H9 (cell line): ENCODE data around the gene HSPG2. TPM values are rescaled to one million over a fixed set of nuclear protein-coding genes. Genes with fewer than 3 reads are reported as not detected.

Source experiments
- DNase-seq: peaks from one replicate; pipeline ENCODE4 v3.0.0-alpha.2; 2017
- H2AFZ ChIP-seq: one replicate; pipeline ENCODE4 v1.6.1; 2013; ENCODE audit warnings: mild to moderate bottlenecking, low read length, control low read depth, moderate library complexity
- H2AK5ac ChIP-seq: 2 replicates; pipeline ENCODE4 v1.6.1; 2013; ENCODE audit warnings: low read length, control low read depth, mixed read lengths; ENCODE audit not compliant: insufficient read length
- H2BK120ac ChIP-seq: one replicate; pipeline ENCODE4 v1.6.1; 2013; ENCODE audit warnings: low read depth, mild to moderate bottlenecking, low read length, control low read depth, inconsistent platforms; ENCODE audit not compliant: poor library complexity, severe bottlenecking
- H2BK12ac ChIP-seq: 2 replicates; pipeline ENCODE4 v1.6.1; 2013; ENCODE audit warnings: low read length, control low read depth, mixed read lengths, low read depth; ENCODE audit not compliant: insufficient read length
- H2BK15ac ChIP-seq: 2 replicates; pipeline ENCODE4 v1.6.1; 2013; ENCODE audit warnings: low read depth, low read length, control low read depth
- H2BK20ac ChIP-seq: one replicate; pipeline ENCODE4 v1.6.1; 2013; ENCODE audit warnings: low read depth, mild to moderate bottlenecking, low read length, control low read depth, inconsistent platforms; ENCODE audit not compliant: poor library complexity, severe bottlenecking
- H2BK5ac ChIP-seq: 2 replicates; pipeline ENCODE4 v1.6.1; 2013; ENCODE audit warnings: low read length, control low read depth, mixed read lengths; ENCODE audit not compliant: insufficient read length
- H3K14ac ChIP-seq: 2 replicates; pipeline ENCODE4 v1.6.1; 2013; ENCODE audit warnings: low read length, control low read depth; ENCODE audit not compliant: insufficient read depth
- H3K18ac ChIP-seq: 2 replicates; pipeline ENCODE4 v1.6.1; 2013; ENCODE audit warnings: low read depth, mild to moderate bottlenecking, mixed read lengths, low read length, control low read depth; ENCODE audit not compliant: insufficient read length
- H3K23ac ChIP-seq: 2 replicates; pipeline ENCODE4 v1.6.1; 2013; ENCODE audit warnings: low read length, control low read depth, mixed read lengths, low read depth; ENCODE audit not compliant: insufficient read length
- H3K23me2 ChIP-seq: 2 replicates; pipeline ENCODE4 v1.6.1; 2013; ENCODE audit warnings: low read depth, mild to moderate bottlenecking, mixed read lengths, low read length, control low read depth; ENCODE audit not compliant: insufficient read length, poor library complexity, severe bottlenecking
- H3K27ac ChIP-seq: 2 replicates; pipeline ENCODE4 v1.5.1; 2013; ENCODE audit warnings: low read length, control low read depth, mixed read lengths, low read depth; ENCODE audit not compliant: insufficient read length
- H3K27me3 ChIP-seq: 2 replicates; pipeline ENCODE4 v1.6.1; 2013; ENCODE audit warnings: low read length, control low read depth, inconsistent platforms; ENCODE audit not compliant: insufficient read depth
- H3K4ac ChIP-seq: 2 replicates; pipeline ENCODE4 v1.6.1; 2013; ENCODE audit warnings: low read depth, mild to moderate bottlenecking, control low read depth, inconsistent platforms, low read length, moderate library complexity
- H3K4me1 ChIP-seq: 2 replicates; pipeline ENCODE4 v1.6.1; 2013; ENCODE audit warnings: low read length, control low read depth, inconsistent platforms; ENCODE audit not compliant: insufficient read depth
- H3K4me2 ChIP-seq: 2 replicates; pipeline ENCODE4 v1.6.1; 2013; ENCODE audit warnings: low read length, control low read depth, mixed read lengths; ENCODE audit not compliant: insufficient read length, insufficient read depth
- H3K56ac ChIP-seq: 2 replicates; pipeline ENCODE4 v1.6.1; 2013; ENCODE audit warnings: low read depth, mild to moderate bottlenecking, mixed read lengths, low read length, control low read depth; ENCODE audit not compliant: insufficient read length
- H3K79me1 ChIP-seq: 2 replicates; pipeline ENCODE4 v1.6.1; 2013; ENCODE audit warnings: low read depth, mild to moderate bottlenecking, moderate library complexity, low read length, control low read depth, inconsistent platforms; ENCODE audit not compliant: insufficient read depth, poor library complexity, severe bottlenecking
- H3K79me2 ChIP-seq: 2 replicates; pipeline ENCODE4 v1.6.1; 2013; ENCODE audit warnings: low read length, control low read depth, inconsistent platforms; ENCODE audit not compliant: insufficient read depth
- H3K9ac ChIP-seq: 2 replicates; pipeline ENCODE4 v1.6.1; 2013; ENCODE audit warnings: low read length, control low read depth, mixed read lengths; ENCODE audit not compliant: insufficient read length; ENCODE audit errors: extremely low read depth
- H3K9me3 ChIP-seq: one replicate; pipeline ENCODE4 v1.6.1; 2013; ENCODE audit warnings: low read depth, low read length, inconsistent platforms; ENCODE audit not compliant: control insufficient read depth
- H3T11ph ChIP-seq: one replicate; pipeline ENCODE4 v1.6.1; 2013; ENCODE audit warnings: mild to moderate bottlenecking, low read length, control low read depth, inconsistent platforms
- H4K20me1 ChIP-seq: one replicate; pipeline ENCODE4 v1.6.1; 2013; ENCODE audit not compliant: control insufficient read depth, insufficient read length, insufficient read depth
- H4K5ac ChIP-seq: 2 replicates; pipeline ENCODE4 v1.6.1; 2013; ENCODE audit warnings: low read depth, mild to moderate bottlenecking, mixed read lengths, low read length, control low read depth; ENCODE audit not compliant: insufficient read length
- H4K8ac ChIP-seq: replicated peaks from 2 replicates; pipeline ENCODE4 v1.6.1; 2013; ENCODE audit warnings: low read length, control low read depth, mixed read lengths, low read depth; ENCODE audit not compliant: insufficient read length
- H4K91ac ChIP-seq: 2 replicates; pipeline ENCODE4 v1.6.1; 2013; ENCODE audit warnings: low read depth, mild to moderate bottlenecking, moderate library complexity, mixed read lengths, low read length, control low read depth; ENCODE audit not compliant: insufficient read length
- H3K27ac Mint-ChIP-seq, 3 experiments: 2 replicates in 2 of 3; 3 replicates in 1 of 3; pipeline ENCODE4 v1.8.0; 2020 to 2021; ENCODE audit warnings: mixed read lengths in 3 of 3, mild to moderate bottlenecking in 1 of 3, moderate library complexity in 1 of 3
- H3K27me3 Mint-ChIP-seq: 2 replicates; pipeline ENCODE4 v1.8.0; 2021; ENCODE audit warnings: low read depth, mild to moderate bottlenecking, moderate library complexity, mixed read lengths
- H3K36me3 Mint-ChIP-seq, 3 experiments: 2 replicates in 2 of 3; 3 replicates in 1 of 3; pipeline ENCODE4 v1.8.0; 2020 to 2021; ENCODE audit warnings: low read depth in 3 of 3, mixed read lengths in 3 of 3; ENCODE audit not compliant: insufficient read depth in 1 of 3
- H3K4me1 Mint-ChIP-seq, 2 experiments: 2 replicates each; pipeline ENCODE4 v1.8.0; 2020; ENCODE audit warnings: mixed read lengths in 2 of 2
- H3K4me3 Mint-ChIP-seq, 2 experiments: 2 replicates in 1 of 2; 3 replicates in 1 of 2; pipeline ENCODE4 v1.8.0; 2020 to 2021; ENCODE audit warnings: mild to moderate bottlenecking in 2 of 2, mixed read lengths in 2 of 2, moderate library complexity in 1 of 2
- H3K9me3 Mint-ChIP-seq, 2 experiments: 2 replicates in 1 of 2; 3 replicates in 1 of 2; pipeline ENCODE4 v1.8.0; 2020; ENCODE audit warnings: mild to moderate bottlenecking in 2 of 2, mixed read lengths in 2 of 2, moderate library complexity in 1 of 2
- WGBS: extraction: QIAGEN DNeasy Blood & Tissue Kit; methylation state at CpG from one replicate; pipeline ENCODE4 v1.1.7; 2013; ENCODE audit warnings: missing lambda C conversion rate, low lambda C conversion rate, mixed read lengths; ENCODE audit not compliant: insufficient read length; ENCODE audit errors: extremely low coverage; 5-methylcytosine and 5-hydroxymethylcytosine counted together
- total RNA-seq: library from RNA; stranded (reverse); gene quantifications from 2 replicates; pipeline ENCODE4 v1.2.1, GENCODE V29; 2021
- TF ChIP-seq, protein P1 (sequence below): fragments of 200-600 bp; sonication (generic); conservative IDR thresholded peaks from 3 replicates; pipeline ENCODE4 v1.8.0; 2021; ENCODE audit warnings: antibody characterized with exemption, mild to moderate bottlenecking

Gene HSPG2
- total RNA-seq, 1 experiment from 2014 or later, result 90.0 TPM

DNA sequence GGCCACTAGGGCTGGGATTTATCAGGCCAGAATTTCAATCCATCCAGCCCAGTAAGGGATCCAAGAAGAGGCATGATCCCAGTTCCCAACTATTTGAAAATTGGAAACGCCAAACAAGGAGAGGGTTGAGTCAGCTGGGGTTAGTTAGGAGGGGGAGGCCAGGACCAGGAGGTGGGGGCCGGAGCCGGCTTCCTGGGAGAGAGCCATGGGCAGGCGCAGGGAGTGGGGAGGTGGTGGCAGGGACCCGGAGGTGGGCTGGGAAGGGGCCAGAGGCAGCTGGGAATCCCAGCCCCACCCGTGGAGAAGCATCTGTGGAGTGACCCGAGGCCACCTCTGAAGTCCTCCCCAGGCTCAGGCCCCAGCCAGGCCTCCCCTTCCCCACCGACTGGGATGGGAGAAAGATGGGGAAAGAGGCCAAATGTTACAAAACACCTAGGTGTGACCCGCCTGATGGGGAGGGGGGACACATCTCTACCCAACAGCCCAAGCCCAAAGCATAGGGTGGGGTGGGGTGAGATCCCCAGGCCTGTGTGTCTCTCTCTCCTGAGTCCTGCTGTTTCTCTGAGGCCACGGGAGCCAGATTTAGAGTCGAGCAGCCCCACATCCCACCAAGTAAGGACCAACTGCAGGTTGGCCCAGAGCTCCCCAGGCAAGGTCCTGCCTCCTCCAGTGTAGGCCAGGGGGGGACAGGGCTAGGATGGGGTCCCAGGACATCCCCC, 10.1 kb downstream of the HSPG2 start:
- H3K9ac ChIP-seq, result no peak overlapping the region
- H2BK5ac ChIP-seq, result no peak overlapping the region
- H3K9me3 ChIP-seq, result no peaks in the 10 kb centered on the region
- H3K14ac ChIP-seq, result no peak overlapping the region
- no peak overlapping the region for H3T11ph ChIP-seq
- no peak overlapping the region for H3K18ac ChIP-seq
- DNase-seq, result no peak
- H3K79me2 ChIP-seq, result peaks cover 1% of the 10 kb centered on the region; the same call in 1 of the 2 replicates
- H2AK5ac ChIP-seq, result no peak overlapping the region
- H4K91ac ChIP-seq, result no peak overlapping the region
- H3K36me3 Mint-ChIP-seq, result peaks cover 4 to 21% (median 10%) of the 10 kb centered on the region in 3 experiments; a peak in 6 of 7 replicates
- no peaks in the 10 kb centered on the region for H4K20me1 ChIP-seq
- no peak overlapping the region for H3K23ac ChIP-seq
- H3K4me1 ChIP-seq, result peaks cover 3% of the 10 kb centered on the region; the same call in 1 of the 2 replicates
- no peak overlapping the region for H4K8ac ChIP-seq
- no peak overlapping the region for H2BK12ac ChIP-seq
- no peaks in the 10 kb centered on the region for H3K23me2 ChIP-seq
- H3K56ac ChIP-seq, result no peak overlapping the region
- WGBS, result no CpG with 5 or more reads among the region's 11 CpGs
- no peak overlapping the region for H3K27ac ChIP-seq
- H2BK20ac ChIP-seq, result no peak overlapping the region
- H3K27ac Mint-ChIP-seq, result peak overlapping the region in 2 of 3 experiments; percentile 75 to 89; a peak in 2 of 7 replicates
- H3K79me1 ChIP-seq, result no peaks in the 10 kb centered on the region
- H3K4me3 Mint-ChIP-seq, result no peak overlapping the region
- peaks cover 26 to 41% of the 10 kb centered on the region in 2 experiments for H3K4me1 Mint-ChIP-seq
- H2AFZ ChIP-seq, result no peak overlapping the region
- no peaks in the 10 kb centered on the region; the same call in 1 of the 2 replicates for H3K27me3 Mint-ChIP-seq
- no peak overlapping the region for H3K4ac ChIP-seq
- H3K9me3 Mint-ChIP-seq, result no peaks in the 10 kb centered on the region
- no peak overlapping the region for H2BK15ac ChIP-seq
- no peak overlapping the region for H4K5ac ChIP-seq
- H3K27me3 ChIP-seq, result no peaks in the 10 kb centered on the region
- TF ChIP-seq, protein P1, sequence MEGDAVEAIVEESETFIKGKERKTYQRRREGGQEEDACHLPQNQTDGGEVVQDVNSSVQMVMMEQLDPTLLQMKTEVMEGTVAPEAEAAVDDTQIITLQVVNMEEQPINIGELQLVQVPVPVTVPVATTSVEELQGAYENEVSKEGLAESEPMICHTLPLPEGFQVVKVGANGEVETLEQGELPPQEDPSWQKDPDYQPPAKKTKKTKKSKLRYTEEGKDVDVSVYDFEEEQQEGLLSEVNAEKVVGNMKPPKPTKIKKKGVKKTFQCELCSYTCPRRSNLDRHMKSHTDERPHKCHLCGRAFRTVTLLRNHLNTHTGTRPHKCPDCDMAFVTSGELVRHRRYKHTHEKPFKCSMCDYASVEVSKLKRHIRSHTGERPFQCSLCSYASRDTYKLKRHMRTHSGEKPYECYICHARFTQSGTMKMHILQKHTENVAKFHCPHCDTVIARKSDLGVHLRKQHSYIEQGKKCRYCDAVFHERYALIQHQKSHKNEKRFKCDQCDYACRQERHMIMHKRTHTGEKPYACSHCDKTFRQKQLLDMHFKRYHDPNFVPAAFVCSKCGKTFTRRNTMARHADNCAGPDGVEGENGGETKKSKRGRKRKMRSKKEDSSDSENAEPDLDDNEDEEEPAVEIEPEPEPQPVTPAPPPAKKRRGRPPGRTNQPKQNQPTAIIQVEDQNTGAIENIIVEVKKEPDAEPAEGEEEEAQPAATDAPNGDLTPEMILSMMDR, result no peak
- no peak overlapping the region for H3K4me2 ChIP-seq
- no peak overlapping the region for H2BK120ac ChIP-seq
